CD14-positive monocyte (primary cell): ENCODE data around the gene NUP210. TPM values are rescaled to one million over a fixed set of nuclear protein-coding genes. Genes with fewer than 3 reads are reported as not detected.
A peak's percentile ranks its signal among the peaks of the same experiment; 100 is the strongest.

Experiments used
- DNase-seq, 3 donors: peaks; one replicate each; pipeline ENCODE4 v3.0.0-alpha.2; 2011 to 2022
- H2AFZ ChIP-seq: 2 replicates; pipeline ENCODE4 v1.6.0; 2012; ENCODE audit warnings: mild to moderate bottlenecking, low read depth, low read length, inconsistent platforms; ENCODE audit not compliant: insufficient read depth, poor library complexity, severe bottlenecking
- H3K27ac ChIP-seq, 2 donors: 1 replicate in 1 of 2; 2 replicates in 1 of 2; pipeline ENCODE4 v1.5.1; 2012 to 2013; ENCODE audit warnings: low read length in 2 of 2, control low read depth in 1 of 2, inconsistent platforms in 1 of 2, low read depth in 1 of 2, mild to moderate bottlenecking in 1 of 2
- H3K27me3 ChIP-seq, 2 donors: one replicate each; pipeline versions ENCODE4 v1.6.0 to v1.6.1; 2011 to 2013; ENCODE audit warnings: low read length in 2 of 2; ENCODE audit not compliant: control insufficient read depth in 2 of 2, insufficient read depth in 2 of 2
- H3K36me3 ChIP-seq, 2 donors: replicated peaks in 1 of 2; 1 replicate in 1 of 2; 2 replicates in 1 of 2; pipeline versions ENCODE4 v1.5.1 to v1.6.1; 2012 to 2013; ENCODE audit warnings: low read length in 2 of 2, control low read depth in 1 of 2, inconsistent platforms in 1 of 2, mild to moderate bottlenecking in 1 of 2; ENCODE audit not compliant: insufficient read depth in 2 of 2, control insufficient read depth in 1 of 2
- H3K4me1 ChIP-seq, 2 donors: 1 replicate in 1 of 2; 2 replicates in 1 of 2; pipeline versions ENCODE4 v1.5.1 to v1.6.1; 2012 to 2013; ENCODE audit warnings: low read length in 2 of 2, control low read depth in 1 of 2, inconsistent platforms in 1 of 2, mild to moderate bottlenecking in 1 of 2, moderate library complexity in 1 of 2; ENCODE audit not compliant: insufficient read depth in 2 of 2, control insufficient read depth in 1 of 2
- H3K4me2 ChIP-seq: replicated peaks from 2 replicates; pipeline ENCODE3; 2012; ENCODE audit warnings: low read length, moderate library complexity, mild to moderate bottlenecking; ENCODE audit not compliant: poor library complexity, severe bottlenecking; ENCODE audit errors: extremely low read depth
- H3K4me3 ChIP-seq, 3 experiments: fragments of 200-600 bp in 1 of 3; sonication (generic) in 1 of 3; replicated peaks in 1 of 3; 1 replicate in 2 of 3; 2 replicates in 1 of 3; pipeline ENCODE4 v1.5.1; 2011 to 2013; ENCODE audit warnings: low read length in 3 of 3, mild to moderate bottlenecking in 3 of 3, control low read depth in 2 of 3, low read depth in 2 of 3, inconsistent platforms in 1 of 3, moderate library complexity in 1 of 3
- H3K79me2 ChIP-seq: 2 replicates; pipeline ENCODE4 v1.6.0; 2012; ENCODE audit warnings: mild to moderate bottlenecking, control low read depth, inconsistent platforms, low read length, moderate library complexity; ENCODE audit not compliant: insufficient read depth
- H3K9ac ChIP-seq: 2 replicates; pipeline ENCODE4 v1.6.0; 2017; ENCODE audit warnings: low read length, mild to moderate bottlenecking; ENCODE audit not compliant: insufficient read depth, poor library complexity, severe bottlenecking
- H3K9me3 ChIP-seq, 2 donors: replicated peaks in 1 of 2; 1 replicate in 1 of 2; 2 replicates in 1 of 2; pipeline versions ENCODE4 v1.5.1 to v1.6.1; 2012 to 2013; ENCODE audit warnings: low read length in 2 of 2, control low read depth in 1 of 2; ENCODE audit not compliant: control insufficient read depth in 1 of 2, insufficient read depth in 1 of 2
- H4K20me1 ChIP-seq: 2 replicates; pipeline ENCODE4 v1.6.0; 2012; ENCODE audit warnings: mild to moderate bottlenecking, low read length, control low read depth, moderate library complexity; ENCODE audit not compliant: insufficient read depth
- H3K27ac Mint-ChIP-seq, 7 donors: one replicate each; pipeline ENCODE4 v1.8.0; 2020; ENCODE audit warnings: mild to moderate bottlenecking in 7 of 7, mixed read lengths in 7 of 7, moderate library complexity in 6 of 7, inconsistent platforms in 2 of 7
- H3K27me3 Mint-ChIP-seq, 3 donors: one replicate each; pipeline ENCODE4 v1.8.0; 2021 to 2022; ENCODE audit warnings: low read depth in 3 of 3, mild to moderate bottlenecking in 3 of 3, mixed read lengths in 3 of 3, moderate library complexity in 3 of 3, inconsistent platforms in 1 of 3
- H3K36me3 Mint-ChIP-seq, 2 donors: one replicate each; pipeline ENCODE4 v1.8.0; 2020; ENCODE audit warnings: mixed read lengths in 2 of 2, inconsistent platforms in 1 of 2, mild to moderate bottlenecking in 1 of 2
- H3K4me1 Mint-ChIP-seq: one replicate; pipeline ENCODE4 v1.8.0; 2020; ENCODE audit warnings: mild to moderate bottlenecking, mixed read lengths
- H3K4me3 Mint-ChIP-seq, 2 donors: one replicate each; pipeline ENCODE4 v1.8.0; 2020; ENCODE audit warnings: mild to moderate bottlenecking in 2 of 2, mixed read lengths in 2 of 2, moderate library complexity in 1 of 2
- H3K9me3 Mint-ChIP-seq, 7 donors: one replicate each; pipeline ENCODE4 v1.8.0; 2020 to 2022; ENCODE audit warnings: mixed read lengths in 7 of 7, mild to moderate bottlenecking in 6 of 7, moderate library complexity in 6 of 7, inconsistent platforms in 2 of 7
- WGBS: methylation state at CpG from one replicate; pipeline ENCODE4 v1.1.5; 2013; ENCODE audit warnings: missing lambda C conversion rate; ENCODE audit not compliant: insufficient coverage; 5-methylcytosine and 5-hydroxymethylcytosine counted together
- intact Hi-C, 2 donors: fragments of 100-400 bp; cut with micrococcal nuclease; formaldehyde crosslinking; loops; one replicate each; pipeline versions ENCODE4 v1.15.0 to v1.15.1; 2023
- polyA plus RNA-seq, 3 donors: library from polyadenylated mRNA; depleted of rRNA in 1 of 3; unstranded in 2 of 3; stranded (reverse) in 1 of 3; fragments of 300-500 nt in 2 of 3; fragments of >200 nt in 1 of 3; fragmentation: Illumina TruSeq in 2 of 3; gene quantifications; 1 replicate in 2 of 3; 2 replicates in 1 of 3; pipeline ENCODE4 v1.2.3, GENCODE V29; 2012 to 2021
- TF ChIP-seq, protein P1 (sequence below): fragments of 200-600 bp; IDR thresholded peaks from one replicate; pipeline ENCODE4 v1.8.0; 2022; ENCODE audit warnings: antibody characterized with exemption, mild to moderate bottlenecking

NUP210 gene
- polyA plus RNA-seq, 3 donors = 7.9 to 43.5 (median 13.0) TPM

DNA sequence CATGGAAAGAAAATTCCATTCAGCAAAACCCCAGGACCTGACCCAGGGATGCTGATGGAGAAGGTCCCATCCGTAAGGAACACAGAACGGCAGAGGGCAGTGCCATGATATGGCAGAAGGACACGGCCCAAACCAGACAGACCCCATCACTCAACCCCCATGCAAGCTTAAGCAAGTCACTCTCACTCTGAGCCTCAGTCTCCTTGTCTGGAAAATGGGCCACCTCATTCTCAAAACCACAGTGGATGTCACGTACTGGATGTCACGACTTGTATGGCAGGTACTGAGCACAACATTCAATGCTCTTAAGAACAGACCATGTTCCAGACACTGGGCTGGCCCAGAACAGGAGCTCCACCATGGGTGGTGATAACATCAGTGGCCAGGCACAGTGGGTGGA is 90.4 kb downstream of the NUP210 start:
- no peaks in the 10 kb centered on the region for H3K9me3 Mint-ChIP-seq
- no peaks in the 10 kb centered on the region for H4K20me1 ChIP-seq
- no peaks in the 10 kb centered on the region for H3K27me3 ChIP-seq
- no peaks in the 10 kb centered on the region for H3K79me2 ChIP-seq
- no peak overlapping the region for H3K4me3 ChIP-seq
- H3K9ac ChIP-seq = no peak overlapping the region
- H3K4me1 ChIP-seq = no peaks in the 10 kb centered on the region
- no peaks in the 10 kb centered on the region for H3K9me3 ChIP-seq
- DNase-seq = no peak
- H3K36me3 ChIP-seq = peaks cover 99 to 100% of the 10 kb centered on the region in 2 donors
- intact Hi-C loops = no loop called here
- 100% methylated on average over 5 of the region's 5 CpGs for WGBS
- H3K27ac ChIP-seq = peak overlapping the region in 1 of 2 donors; percentile 14
- H3K27ac Mint-ChIP-seq = peak overlapping the region in 3 of 7 donors; percentile 46 to 82 (median 65)
- no peaks in the 10 kb centered on the region for H3K27me3 Mint-ChIP-seq
- no peaks in the 10 kb centered on the region for H3K4me1 Mint-ChIP-seq
- peaks cover 93 to 99% of the 10 kb centered on the region in 2 donors for H3K36me3 Mint-ChIP-seq
- TF ChIP-seq, protein P1, sequence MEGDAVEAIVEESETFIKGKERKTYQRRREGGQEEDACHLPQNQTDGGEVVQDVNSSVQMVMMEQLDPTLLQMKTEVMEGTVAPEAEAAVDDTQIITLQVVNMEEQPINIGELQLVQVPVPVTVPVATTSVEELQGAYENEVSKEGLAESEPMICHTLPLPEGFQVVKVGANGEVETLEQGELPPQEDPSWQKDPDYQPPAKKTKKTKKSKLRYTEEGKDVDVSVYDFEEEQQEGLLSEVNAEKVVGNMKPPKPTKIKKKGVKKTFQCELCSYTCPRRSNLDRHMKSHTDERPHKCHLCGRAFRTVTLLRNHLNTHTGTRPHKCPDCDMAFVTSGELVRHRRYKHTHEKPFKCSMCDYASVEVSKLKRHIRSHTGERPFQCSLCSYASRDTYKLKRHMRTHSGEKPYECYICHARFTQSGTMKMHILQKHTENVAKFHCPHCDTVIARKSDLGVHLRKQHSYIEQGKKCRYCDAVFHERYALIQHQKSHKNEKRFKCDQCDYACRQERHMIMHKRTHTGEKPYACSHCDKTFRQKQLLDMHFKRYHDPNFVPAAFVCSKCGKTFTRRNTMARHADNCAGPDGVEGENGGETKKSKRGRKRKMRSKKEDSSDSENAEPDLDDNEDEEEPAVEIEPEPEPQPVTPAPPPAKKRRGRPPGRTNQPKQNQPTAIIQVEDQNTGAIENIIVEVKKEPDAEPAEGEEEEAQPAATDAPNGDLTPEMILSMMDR = no peak
- no peak overlapping the region for H3K4me3 Mint-ChIP-seq
- H2AFZ ChIP-seq = no peak overlapping the region
- no peak overlapping the region for H3K4me2 ChIP-seq

- Histone ChIP-seq H2AFZ (no peak overlapping the region), H3K4me2 (no peak overlapping the region), H3K4me3 (no peak overlapping the region), H3K4me1 (no peaks in the 10 kb centered on the region), H3K27me3 (no peaks in the 10 kb centered on the region), H4K20me1 (no peaks in the 10 kb centered on the region), H3K27ac (no peak overlapping the region), H3K79me2 (no peaks in the 10 kb centered on the region), H3K9me3 (no peaks in the 10 kb centered on the region), H3K9ac (no peak overlapping the region), H3K36me3 (peaks cover 99 to 100% of the 10 kb centered on the region in 2 donors)
- intact Hi-C loops = no loop called here
- 96% methylated on average over 5 of the region's 7 CpGs for WGBS
- Mint-ChIP-seq H3K27me3 (peaks cover 0 to 2% (median 0%) of the 10 kb centered on the region in 3 donors), H3K36me3 (peaks cover 91 to 100% of the 10 kb centered on the region in 2 donors), H3K9me3 (no peaks in the 10 kb centered on the region), H3K4me1 (no peaks in the 10 kb centered on the region), H3K27ac (peak overlapping the region in 1 of 7 donors; percentile 78), H3K4me3 (no peak overlapping the region)
- no peak for DNase-seq
- TF ChIP-seq, protein P1 = no peak
These were observed 94.2 kb downstream of the NUP210 start for GRCh38 chr3:13325892-13326443.
